T follicular helper cell (primary cell): ENCODE data around the gene FRMD6.
A peak's percentile ranks its signal among the peaks of the same experiment; 100 is the strongest.

Experiments
- DNase-seq: peaks from one replicate; pipeline ENCODE4 v3.0.0-alpha.2; 2020; ENCODE audit warnings: low read depth

The FRMD6 gene

DNA sequence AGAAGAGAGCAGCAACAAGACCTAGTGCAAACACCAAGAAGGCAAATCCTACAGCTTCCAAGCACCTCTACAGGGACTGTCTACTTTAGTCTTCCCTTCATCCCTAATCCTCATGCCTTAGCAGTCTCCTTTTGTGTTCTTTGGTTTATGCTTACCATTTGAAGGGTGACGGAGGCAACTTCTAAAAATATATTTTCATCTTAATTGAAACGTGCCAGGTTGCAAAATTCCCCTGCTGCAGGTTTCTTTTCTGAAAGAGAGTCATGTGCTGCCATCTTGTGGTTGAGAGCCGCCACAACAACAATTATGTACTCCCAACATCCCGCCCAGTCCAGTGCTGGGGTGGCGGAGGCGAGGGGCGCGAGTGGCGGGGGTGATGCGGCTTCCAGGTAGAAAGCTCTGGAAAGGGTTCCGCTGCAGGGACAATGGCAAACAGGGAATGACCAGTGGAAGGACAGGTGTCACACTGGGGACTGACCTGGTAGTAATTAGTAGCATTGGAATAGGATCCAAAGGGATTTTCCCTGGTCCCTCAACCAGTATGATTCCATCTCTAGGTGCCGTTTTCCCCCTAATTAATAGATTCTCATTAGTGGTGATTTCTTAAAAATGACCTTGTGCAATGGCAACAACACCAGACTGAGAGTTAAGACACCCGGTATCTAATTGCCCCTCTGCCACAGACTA, 128.4 kb downstream of the FRMD6 start:
- DNase-seq: peak; percentile 60
